ENCODE measurements around the gene VARS2.
"Not testable (repeated sequence)": the region's sequence is repeated elsewhere in the genome, so short reads cannot be mapped to it uniquely, and the experiment has no call there.

Gene VARS2

GRCh38 chr6:30908700-30909099 is 5.3 kb upstream of the VARS2 start:
- Histone ChIP-seq H3K4me1 (ENCODE audit: insufficient read depth, low read length) (peaks cover 35% of the 10 kb centered on the region), H4K20me1 (ENCODE audit: insufficient read depth, low read length) (no peaks in the 10 kb centered on the region)
- no peak for ATAC-seq (ENCODE audit: insufficient read depth, low read depth)

GRCh38 chr6:30910473-30910872 is 3.6 kb upstream of the VARS2 start:
- not testable (repeated sequence) for H4K20me1 ChIP-seq (ENCODE audit: insufficient read depth, low read length); H2AFZ ChIP-seq (ENCODE audit: low read depth, low read length); H3K9me3 ChIP-seq (ENCODE audit: insufficient read depth, low read length, severe bottlenecking); H3K4me2 ChIP-seq (ENCODE audit: insufficient read depth, low read length); ATAC-seq (ENCODE audit: insufficient read depth, low read depth); H3K27ac ChIP-seq (ENCODE audit: low read length); H3K9ac ChIP-seq (ENCODE audit: low read depth, low read length); H3K27me3 ChIP-seq (ENCODE audit: insufficient read depth, low read length, poor library complexity); DNase-seq; H3K4me3 ChIP-seq (ENCODE audit: low read depth in 1 of 2, low read length in 2 of 2)
- peaks cover 48% of the 10 kb centered on the region for H3K4me1 ChIP-seq (ENCODE audit: insufficient read depth, low read length)
- peaks cover 45% of the 10 kb centered on the region for H3K36me3 ChIP-seq (ENCODE audit: insufficient read depth, low read length)
- peaks cover 37% of the 10 kb centered on the region for H3K79me2 ChIP-seq (ENCODE audit: insufficient read depth, low read length)

More at GRCh38 chr6:30908700-30909099, 5.3 kb upstream of the VARS2 start:
- H3K36me3 ChIP-seq (ENCODE audit: insufficient read depth, low read length): peaks cover 43% of the 10 kb centered on the region
- TF ChIP-seq CTCF (IDR thresholded peaks at IDR 0.05; ENCODE audit: borderline replicate concordance, extremely low read depth, low read length, poor library complexity, severe bottlenecking): no peak
- no peak for TF ChIP-seq EZH2 (IDR thresholded peaks at IDR 0.05; ENCODE audit: borderline replicate concordance, low read depth, low read length, severe bottlenecking)
- peak overlapping the region; percentile 87 for H3K27ac ChIP-seq (ENCODE audit: low read length)
- peak overlapping the region; percentile 95 to 97 for H3K4me3 ChIP-seq (ENCODE audit: low read depth in 1 of 2, low read length in 2 of 2)
- peak overlapping the region; percentile 96 for H2AFZ ChIP-seq (ENCODE audit: low read depth, low read length)
- DNase-seq: no peak
- peak overlapping the region; percentile 74 for H3K4me2 ChIP-seq (ENCODE audit: insufficient read depth, low read length)
- peak overlapping the region; percentile 84 for H3K9ac ChIP-seq (ENCODE audit: low read depth, low read length)
- H3K79me2 ChIP-seq (ENCODE audit: insufficient read depth, low read length): peaks cover 24% of the 10 kb centered on the region
- H3K9me3 ChIP-seq (ENCODE audit: insufficient read depth, low read length, severe bottlenecking): no peaks in the 10 kb centered on the region
- no peaks in the 10 kb centered on the region for H3K27me3 ChIP-seq (ENCODE audit: insufficient read depth, low read length, poor library complexity)

GRCh38 chr6:30912746-30913520 is 1.1 kb upstream of the VARS2 start:
- H2AFZ ChIP-seq (ENCODE audit: low read depth, low read length): no peak overlapping the region
- peaks cover 67% of the 10 kb centered on the region for H3K36me3 ChIP-seq (ENCODE audit: insufficient read depth, low read length)
- ATAC-seq (ENCODE audit: insufficient read depth, low read depth): no peak
- DNase-seq: no peak
- no peaks in the 10 kb centered on the region for H4K20me1 ChIP-seq (ENCODE audit: insufficient read depth, low read length)
- peaks cover 56% of the 10 kb centered on the region for H3K79me2 ChIP-seq (ENCODE audit: insufficient read depth, low read length)
- no peak overlapping the region; the same call in 1 of the 2 replicates for H3K27ac ChIP-seq (ENCODE audit: low read length)
- no peaks in the 10 kb centered on the region for H3K9me3 ChIP-seq (ENCODE audit: insufficient read depth, low read length, severe bottlenecking)
- no peaks in the 10 kb centered on the region for H3K27me3 ChIP-seq (ENCODE audit: insufficient read depth, low read length, poor library complexity)
- no peak for TF ChIP-seq CTCF (IDR thresholded peaks at IDR 0.05; ENCODE audit: borderline replicate concordance, extremely low read depth, low read length, poor library complexity, severe bottlenecking)
- no peak for TF ChIP-seq EZH2 (IDR thresholded peaks at IDR 0.05; ENCODE audit: borderline replicate concordance, low read depth, low read length, severe bottlenecking)
- H3K9ac ChIP-seq (ENCODE audit: low read depth, low read length): no peak overlapping the region
- no peak overlapping the region for H3K4me2 ChIP-seq (ENCODE audit: insufficient read depth, low read length)
- peaks cover 62% of the 10 kb centered on the region for H3K4me1 ChIP-seq (ENCODE audit: insufficient read depth, low read length)
- no peak overlapping the region for H3K4me3 ChIP-seq (ENCODE audit: low read depth in 1 of 2, low read length in 2 of 2)

- peak overlapping the region; percentile 62 for H2AFZ ChIP-seq (ENCODE audit: low read depth, low read length)
- no peak for DNase-seq
- H3K27me3 ChIP-seq (ENCODE audit: insufficient read depth, low read length, poor library complexity): no peaks in the 10 kb centered on the region
- peak overlapping the region; percentile 81 for H3K27ac ChIP-seq (ENCODE audit: low read length)
- peak overlapping the region; percentile 82 for H3K9ac ChIP-seq (ENCODE audit: low read depth, low read length)
- peak overlapping the region; percentile 90 for H3K4me2 ChIP-seq (ENCODE audit: insufficient read depth, low read length)
- no peak for ATAC-seq (ENCODE audit: insufficient read depth, low read depth)
- H4K20me1 ChIP-seq (ENCODE audit: insufficient read depth, low read length): no peaks in the 10 kb centered on the region
- peaks cover 75% of the 10 kb centered on the region for H3K36me3 ChIP-seq (ENCODE audit: insufficient read depth, low read length)
- peak overlapping the region in 1 of 2 experiments; percentile 76; a peak in 3 of 4 replicates for H3K4me3 ChIP-seq (ENCODE audit: low read depth in 1 of 2, low read length in 2 of 2)
- H3K9me3 ChIP-seq (ENCODE audit: insufficient read depth, low read length, severe bottlenecking): no peaks in the 10 kb centered on the region
- no peak for TF ChIP-seq CTCF (IDR thresholded peaks at IDR 0.05; ENCODE audit: borderline replicate concordance, extremely low read depth, low read length, poor library complexity, severe bottlenecking)
- no peak for TF ChIP-seq EZH2 (IDR thresholded peaks at IDR 0.05; ENCODE audit: borderline replicate concordance, low read depth, low read length, severe bottlenecking)
- peaks cover 59% of the 10 kb centered on the region for H3K4me1 ChIP-seq (ENCODE audit: insufficient read depth, low read length)
- H3K79me2 ChIP-seq (ENCODE audit: insufficient read depth, low read length): peaks cover 49% of the 10 kb centered on the region
Measured at GRCh38 chr6:30913721-30914075, 340 bp upstream of the VARS2 start.
